ENCODE measurements around the gene YWHAE.
A peak's percentile ranks its signal among the peaks of the same experiment; 100 is the strongest.
"Not testable (repeated sequence)": the region's sequence is repeated elsewhere in the genome, so short reads cannot be mapped to it uniquely, and the experiment has no call there.

The YWHAE gene

GRCh38 chr17:1373707-1374237 lies 26.2 kb downstream of the YWHAE start:
- no peak for DNase-seq

- DNase-seq, result no peak
Observed at GRCh38 chr17:1372618-1373017, 27.4 kb downstream of the YWHAE start.

GRCh38 chr17:1371893-1372590 lies 28.0 kb downstream of the YWHAE start:
- DNase-seq, result no peak

GRCh38 chr17:1368588-1368987 lies 31.4 kb downstream of the YWHAE start:
- no peak for DNase-seq

- DNase-seq, result peak; percentile 27
Observed at GRCh38 chr17:1367351-1367745, 32.7 kb downstream of the YWHAE start.

- DNase-seq, result no peak
Observed at GRCh38 chr17:1366234-1366633, 33.8 kb downstream of the YWHAE start.

GRCh38 chr17:1365445-1366039 lies 34.5 kb downstream of the YWHAE start:
- peak; percentile 81 for DNase-seq

- DNase-seq, result no peak
Observed at GRCh38 chr17:1362964-1363363, 37.1 kb downstream of the YWHAE start.

GRCh38 chr17:1362065-1362848 lies 37.8 kb downstream of the YWHAE start:
- peak; percentile 18 for DNase-seq

- no peak for DNase-seq
Observed at GRCh38 chr17:1360975-1361374, 39.0 kb downstream of the YWHAE start.

- peak; percentile 60 for DNase-seq
Observed at GRCh38 chr17:1360315-1360714, 39.7 kb downstream of the YWHAE start.

GRCh38 chr17:1354030-1354429 lies 46.0 kb downstream of the YWHAE start:
- DNase-seq, result no peak

GRCh38 chr17:1352530-1352929 lies 47.5 kb downstream of the YWHAE start:
- DNase-seq, result not testable (repeated sequence)

- DNase-seq, result no peak
Observed at GRCh38 chr17:1351971-1352370, 48.1 kb downstream of the YWHAE start.

GRCh38 chr17:1351275-1351674 lies 48.7 kb downstream of the YWHAE start:
- no peak for DNase-seq

GRCh38 chr17:1347589-1348323 lies 52.3 kb downstream of the YWHAE start:
- no peak for DNase-seq

- DNase-seq, result no peak
Observed at GRCh38 chr17:1344521-1344920, 55.5 kb downstream of the YWHAE start.

- DNase-seq, result no peak
Observed at GRCh38 chr17:1343554-1343953, 56.5 kb downstream of the YWHAE start.

- no peak for DNase-seq
Observed at GRCh38 chr17:1340371-1340770, 59.7 kb downstream of the YWHAE start.

- no peak for DNase-seq
Observed at GRCh38 chr17:1331708-1332107, 68.3 kb downstream of the YWHAE start.

- DNase-seq, result no peak
Observed at GRCh38 chr17:1329745-1330343, 70.2 kb downstream of the YWHAE start.

GRCh38 chr17:1328437-1328836 lies 71.6 kb downstream of the YWHAE start:
- no peak for DNase-seq

Measured in fibroblast of skin of back (primary cell).